GM18505 (cell line): Measurements from ENCODE around the gene SCGB3A1.

ENCODE experiments used
- ATAC-seq: cut with Tn5 transposase; IDR thresholded peaks from one replicate; pipeline ENCODE4 v1.9.1; 2021; ENCODE audit not compliant: unreplicated experiment
- POLR2A ChIP-seq: IDR thresholded peaks from 4 replicates; pipeline ENCODE4 v1.6.1; 2011; ENCODE audit warnings: borderline replicate concordance; ENCODE audit not compliant: insufficient read depth, insufficient read length; ENCODE audit errors: extremely low read depth

SCGB3A1 gene

DNA sequence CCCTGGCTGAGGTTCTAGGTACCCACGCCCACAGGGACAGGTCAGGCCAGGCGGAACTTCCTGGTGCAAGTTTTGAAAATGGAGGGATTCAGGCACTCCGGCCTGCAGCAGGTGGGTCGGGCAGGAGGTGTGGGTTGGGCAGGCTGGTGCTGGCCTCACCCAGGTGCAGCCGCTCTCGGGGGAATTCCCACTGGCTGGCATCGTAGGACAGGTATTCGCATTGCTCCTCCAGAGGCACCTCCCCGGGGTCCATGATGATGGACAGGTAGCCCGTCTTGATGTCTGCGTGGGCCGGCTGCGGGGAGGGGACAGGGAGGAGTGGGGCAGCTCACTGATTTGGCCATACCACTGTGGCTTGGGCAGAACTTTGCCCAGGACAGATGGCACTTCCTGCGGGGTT lies 28.7 kb upstream of the SCGB3A1 start:
- TF ChIP-seq POLR2A, result no peak
- ATAC-seq, result no peak

DNA sequence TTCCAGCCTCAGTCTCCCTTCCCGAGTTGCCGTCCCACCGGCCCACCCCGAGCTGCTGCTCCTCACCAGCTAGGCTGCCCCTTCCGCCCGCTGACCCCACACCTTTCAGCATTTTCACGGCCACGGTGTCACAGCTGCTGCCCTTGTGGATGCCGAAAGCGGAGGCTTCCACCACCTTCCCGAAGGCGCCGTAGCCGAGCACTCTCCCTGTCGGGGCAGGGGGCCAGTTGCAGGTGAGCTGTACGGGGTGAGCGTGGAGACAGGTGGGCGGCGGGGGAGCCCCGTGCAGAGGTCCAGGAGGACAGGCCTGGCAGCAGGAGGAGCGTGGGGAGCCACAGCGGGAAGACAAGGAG lies 28.2 kb upstream of the SCGB3A1 start:
- TF ChIP-seq POLR2A, result no peak
- no peak for ATAC-seq

- TF ChIP-seq POLR2A, result no peak
- ATAC-seq, result no peak
These were observed 27.7 kb upstream of the SCGB3A1 start for GRCh38 chr5:180618829-180619562.

DNA sequence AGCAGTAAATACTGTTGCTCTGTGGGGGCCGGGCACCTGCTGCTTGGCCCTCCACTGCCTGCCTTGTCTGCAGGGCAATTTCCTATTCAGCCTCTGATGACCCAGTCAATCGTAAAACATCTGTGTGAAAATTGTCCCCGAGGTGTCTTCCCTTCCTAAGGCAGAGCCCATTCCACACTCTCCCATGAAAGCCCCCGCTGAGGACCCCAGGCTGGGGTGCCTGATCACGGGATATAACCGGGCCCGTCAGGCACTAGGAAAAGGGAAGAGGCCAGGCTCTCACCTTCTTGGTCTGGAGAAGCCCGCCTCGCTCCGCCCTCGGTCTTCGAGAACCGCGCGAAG lies 27.2 kb upstream of the SCGB3A1 start:
- TF ChIP-seq POLR2A, result no peak
- ATAC-seq, result no peak

- TF ChIP-seq POLR2A, result no peak
- ATAC-seq, result no peak
These were observed 22.5 kb upstream of the SCGB3A1 start for GRCh38 chr5:180613814-180614188.

DNA sequence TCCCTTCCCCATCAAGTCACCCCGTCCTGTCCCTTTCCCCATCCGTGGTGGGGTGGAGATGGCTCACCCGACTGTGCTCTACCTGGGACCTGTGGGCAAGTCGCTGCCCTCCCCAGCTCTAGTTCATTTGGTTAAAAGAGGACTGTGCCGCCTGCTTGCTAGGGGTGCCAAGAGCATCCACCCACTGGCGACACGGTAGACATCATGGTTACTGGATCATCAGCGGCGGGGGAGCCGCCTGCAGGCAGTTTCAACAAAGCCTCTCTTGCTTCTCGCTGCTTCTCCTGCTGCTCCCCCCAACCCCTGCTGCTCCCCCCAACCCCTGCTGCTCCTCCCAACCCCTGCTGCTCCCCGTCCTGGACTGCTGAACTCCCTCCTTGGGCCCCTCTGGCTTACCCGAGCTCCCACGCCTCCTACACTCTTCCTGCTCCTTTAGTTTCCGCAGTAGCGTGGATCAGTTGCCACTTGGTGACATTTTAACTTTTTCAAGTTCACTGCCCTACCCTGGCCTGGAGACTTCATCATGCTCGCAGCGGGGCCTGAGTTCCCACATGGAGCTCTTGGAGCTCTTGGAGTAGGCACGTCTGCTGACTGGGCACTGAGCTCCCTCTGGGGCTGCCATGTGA lies 22.0 kb upstream of the SCGB3A1 start:
- no peak for TF ChIP-seq POLR2A
- no peak for ATAC-seq

GRCh38 chr5:180612683-180613082 lies 21.4 kb upstream of the SCGB3A1 start:
- ATAC-seq, result no peak
- TF ChIP-seq POLR2A, result no peak

DNA sequence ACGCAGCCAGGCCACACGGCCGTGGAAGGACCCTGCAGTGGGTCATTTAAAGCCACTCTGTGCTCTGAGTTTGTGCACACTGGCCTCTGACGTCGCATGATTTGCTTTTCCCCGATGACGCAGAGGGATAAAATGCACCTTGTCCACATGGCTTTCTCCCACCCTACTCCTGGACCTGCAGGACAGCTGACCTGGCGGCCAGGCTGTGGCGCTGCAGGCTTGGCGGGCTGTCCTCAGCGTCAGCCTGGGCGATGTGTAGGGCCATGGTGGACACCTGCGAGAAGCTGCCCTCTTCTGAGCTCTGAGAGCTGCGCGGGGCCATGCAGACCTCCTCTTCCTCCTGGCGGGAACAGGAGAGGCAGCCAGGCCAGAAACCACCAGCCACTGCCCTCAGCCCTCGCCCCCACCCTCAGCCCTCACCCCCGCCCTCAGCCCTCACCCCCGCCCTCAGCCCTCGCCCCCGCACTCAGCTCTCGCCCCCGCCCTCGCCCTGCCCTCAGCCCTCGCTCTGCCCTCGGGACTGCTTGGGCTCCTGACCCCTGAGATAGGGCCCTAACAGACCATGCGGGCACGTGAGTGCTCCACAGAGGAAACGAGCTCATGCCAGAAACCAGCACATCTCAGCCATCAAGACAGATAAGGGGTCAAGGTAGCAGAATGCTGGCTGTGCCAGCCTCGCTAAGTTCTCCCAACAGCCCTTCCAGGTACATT lies 20.0 kb upstream of the SCGB3A1 start:
- no peak for TF ChIP-seq POLR2A
- no peak for ATAC-seq

GRCh38 chr5:180609817-180610550 lies 18.7 kb upstream of the SCGB3A1 start:
- ATAC-seq, result no peak

DNA sequence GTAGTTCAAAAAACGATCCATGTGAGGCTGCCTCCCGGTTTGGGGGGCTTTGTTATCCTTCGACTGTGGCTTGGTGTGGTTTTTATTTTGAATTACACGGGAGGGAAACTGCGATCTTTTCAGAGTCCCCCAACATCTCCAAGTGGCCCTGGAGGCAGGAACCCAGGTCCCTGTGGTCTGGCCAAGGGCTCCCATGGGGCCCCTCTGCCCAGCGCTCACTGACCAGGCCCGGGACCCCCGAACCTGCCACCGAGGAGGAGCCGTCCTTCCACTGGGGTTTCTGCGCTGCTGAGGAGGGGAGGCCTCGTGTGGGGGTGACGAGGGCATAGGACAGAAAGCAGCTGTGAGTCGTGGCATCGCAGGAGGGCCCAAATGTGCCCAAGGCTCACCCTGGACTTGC lies 18.1 kb upstream of the SCGB3A1 start:
- ATAC-seq, result no peak

More at GRCh38 chr5:180609817-180610550, 18.7 kb upstream of the SCGB3A1 start:
- no peak for TF ChIP-seq POLR2A

DNA sequence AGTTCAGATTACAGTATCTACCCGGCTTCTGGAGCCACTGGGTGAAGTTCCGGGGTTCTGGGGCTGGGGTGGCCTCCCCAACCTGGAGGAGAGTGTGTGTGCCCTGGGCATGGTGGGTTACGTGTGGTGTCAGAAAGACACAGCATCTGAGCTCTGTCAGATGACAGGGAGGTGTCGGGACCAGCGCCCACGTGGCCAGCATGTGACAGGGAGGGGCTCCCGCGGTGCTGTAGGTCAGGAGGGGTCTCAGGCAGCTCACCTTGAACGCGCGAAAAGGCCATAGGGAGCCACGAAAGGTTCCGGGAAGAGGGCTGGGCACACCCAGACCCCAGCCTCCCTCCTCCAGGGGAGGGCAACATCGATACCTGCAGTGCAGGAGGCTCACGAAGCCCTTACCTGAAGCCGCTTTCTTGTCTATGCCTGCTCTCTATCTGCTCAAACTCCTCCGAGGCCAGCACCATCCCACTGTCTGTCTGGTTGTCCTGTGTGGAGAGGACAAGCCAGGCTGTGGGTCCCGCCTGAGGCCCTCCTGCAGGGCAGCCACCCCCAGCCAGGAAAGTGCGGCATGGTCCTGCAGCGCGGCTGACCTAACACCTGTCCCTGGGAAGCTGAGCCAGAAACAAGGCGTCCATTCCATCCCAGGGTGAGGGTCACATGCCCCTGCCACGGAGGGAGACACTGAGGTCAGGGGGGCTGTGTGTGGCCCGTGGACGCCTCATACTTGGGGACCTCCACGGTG lies 17.4 kb upstream of the SCGB3A1 start:
- no peak for ATAC-seq
- no peak for TF ChIP-seq POLR2A

More for the DNA sequence above, 18.1 kb upstream of the SCGB3A1 start:
- TF ChIP-seq POLR2A, result no peak

DNA sequence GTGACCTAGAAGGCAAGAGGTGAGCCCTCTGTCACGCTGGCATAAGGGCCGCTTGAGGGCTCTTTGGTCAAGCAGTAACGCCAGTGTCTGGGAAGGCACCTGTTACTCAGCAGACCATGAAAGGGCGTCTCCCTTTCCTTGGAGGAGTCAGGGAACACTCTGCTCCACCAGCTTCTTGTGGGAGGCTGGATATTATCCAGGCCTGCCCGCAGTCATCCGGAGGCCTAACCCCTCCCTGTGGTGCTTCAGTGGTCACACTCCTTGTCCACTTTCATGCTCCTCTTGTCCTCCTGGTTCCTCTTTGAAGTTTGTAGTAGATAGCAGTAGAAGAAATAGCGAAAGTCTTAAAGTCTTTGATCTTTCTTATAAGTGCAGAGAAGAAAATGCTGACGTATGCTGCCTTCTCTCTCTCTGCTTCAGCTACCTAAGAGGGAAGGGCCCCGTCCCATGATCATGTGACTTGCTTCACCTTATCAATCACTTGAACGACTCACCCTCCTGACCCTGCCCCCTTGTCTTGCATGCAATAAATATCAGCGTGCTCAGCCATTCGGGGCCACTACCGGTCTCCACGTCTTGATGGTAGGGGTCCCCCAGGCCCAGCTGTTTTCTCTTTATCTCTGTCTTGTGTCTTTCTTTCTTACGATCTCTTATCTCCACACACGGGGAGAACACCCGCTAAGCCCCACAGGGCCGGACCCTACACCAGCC lies 16.7 kb upstream of the SCGB3A1 start:
- no peak for TF ChIP-seq POLR2A
- no peak for ATAC-seq
